ENCODE results near the gene FBXW4. TPM values are rescaled to one million over a fixed set of nuclear protein-coding genes. Genes with fewer than 3 reads are reported as not detected.
A peak's percentile ranks its signal among the peaks of the same experiment; 100 is the strongest.

Gene FBXW4
- total and polyA plus RNA-seq, 2 of the 8 experiments (the other 6 are each of a cell fraction or from before 2014, with no cell fraction given): 29.0 to 32.8 TPM

DNA sequence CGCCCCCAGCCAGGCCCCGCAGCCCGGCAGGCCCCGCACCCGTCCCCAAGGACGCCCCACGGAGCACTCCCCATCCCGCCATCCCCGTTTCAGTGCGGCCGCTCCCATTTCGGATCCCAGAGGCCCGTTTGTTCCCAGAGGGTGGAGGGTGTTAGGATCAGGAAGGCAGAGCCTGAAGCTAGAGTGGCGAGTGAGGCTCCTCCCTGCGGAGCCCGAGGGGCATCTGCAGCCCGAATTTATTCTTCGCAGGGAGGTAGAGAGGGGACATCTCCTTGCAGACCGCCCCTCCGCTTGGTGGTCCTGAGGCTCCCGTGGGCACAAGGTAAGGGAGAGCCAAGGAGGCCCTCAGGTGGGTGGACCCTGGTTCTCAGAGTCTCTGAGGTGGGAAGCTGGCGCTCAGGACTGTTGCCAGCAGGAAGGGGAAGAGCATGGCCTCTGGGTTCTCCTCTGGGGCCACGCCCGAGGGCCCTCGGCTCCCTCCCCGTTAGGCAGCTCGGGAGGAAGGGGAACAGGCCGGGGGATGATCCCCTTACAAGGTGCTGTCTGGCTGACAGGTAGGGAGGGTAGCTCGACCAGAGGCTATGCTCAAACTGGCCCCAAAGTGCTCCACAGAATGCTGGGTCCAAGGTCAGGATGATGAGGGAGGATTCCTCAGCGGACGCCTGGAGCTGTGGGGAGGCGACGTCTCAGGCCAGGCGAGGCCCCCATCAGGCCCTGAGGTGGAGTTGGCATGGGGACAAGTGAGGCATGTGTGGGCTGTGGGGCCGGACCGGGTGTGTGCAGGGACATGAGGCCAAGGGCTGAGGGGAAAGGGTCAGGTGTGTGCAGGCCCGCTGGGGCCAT, 124.3 kb downstream of the FBXW4 start:
- Histone ChIP-seq H4K8ac (ENCODE audit: extremely low read depth, insufficient read depth, low read length) (no peak overlapping the region), H3K27me3 (replicated peaks in 1 of 4; ENCODE audit: control insufficient read depth in 3 of 4, extremely low read depth in 1 of 4, insufficient read depth in 3 of 4, low read length in 3 of 4) (peaks cover 7 to 73% (median 56%) of the 10 kb centered on the region in 4 experiments)

More for the DNA sequence above, 124.3 kb downstream of the FBXW4 start:
- H3K4me2 ChIP-seq (ENCODE audit: insufficient read depth in 1 of 2, low read depth in 2 of 2, low read length in 2 of 2): peak overlapping the region; percentile 71 to 98
- H3K9ac ChIP-seq (replicated peaks in 1 of 4; ENCODE audit: extremely low read depth in 1 of 4, low read depth in 3 of 4, low read length in 3 of 4): no peak overlapping the region; a peak in 2 of 7 replicates
- H3K79me2 ChIP-seq (ENCODE audit: control insufficient read depth in 1 of 2, insufficient read depth in 2 of 2, low read length in 2 of 2): no peaks in the 10 kb centered on the region
- no peaks in the 10 kb centered on the region for H3K9me3 ChIP-seq (ENCODE audit: insufficient read depth in 2 of 2, low read depth in 1 of 2, low read length in 1 of 2)
- peak overlapping the region; percentile 62 for H3K18ac ChIP-seq (ENCODE audit: extremely low read depth, low read length)
- ChIA-PET CTCF (ENCODE audit: partially characterized antibody) (interaction anchor here (0.6 to 5.9 kb wide), 65 partner anchors 10 to 829 kb away, joined by 3 to 65 read pairs (median 4); partner anchors contain the start of genes DPCD, LBX1, NPM3 and POLL), POLR2A (ENCODE audit: partially characterized antibody) (interaction anchor here (0.7 to 3.6 kb wide), 9 partner anchors 8 to 357 kb away, joined by 3 to 12 read pairs (median 6); partner anchors contain the start of genes DPCD and POLL)
- H2BK12ac ChIP-seq (ENCODE audit: low read depth, low read length): peak overlapping the region; percentile 55; the same call in 1 of the 2 replicates
- H4K91ac ChIP-seq (replicated peaks; ENCODE audit: insufficient read length, low read length): peak overlapping the region; percentile 1
- no peak overlapping the region for H3K4ac ChIP-seq (replicated peaks; ENCODE audit: insufficient read length, low read depth, low read length)
- peaks cover 0 to 20% (median 10%) of the 10 kb centered on the region in 4 experiments; a peak in 5 of 7 replicates for H3K4me1 ChIP-seq (replicated peaks in 1 of 4; ENCODE audit: control insufficient read depth in 3 of 4, insufficient read depth in 4 of 4, low read length in 3 of 4)
- no peaks in the 10 kb centered on the region for H3K36me3 ChIP-seq (ENCODE audit: control insufficient read depth in 2 of 4, insufficient read depth in 4 of 4, low read length in 3 of 4)
- no peak overlapping the region for H3K23ac ChIP-seq (ENCODE audit: insufficient read length)
- WGBS, 2 experiments (ENCODE audit: extremely low coverage in 1 of 2, insufficient coverage in 1 of 2, insufficient read length in 1 of 2, insufficient replicate concordance in 2 of 2, low coverage in 1 of 2, low lambda C conversion rate in 2 of 2, missing lambda C conversion rate in 1 of 2): 18% methylated on average over 33 of the region's 37 CpGs; no CpG with 5 or more reads in 1 of the 2 experiments
- peaks cover 0 to 6% of the 10 kb centered on the region in 2 experiments for H4K20me1 ChIP-seq (replicated peaks in 1 of 2; ENCODE audit: control insufficient read depth in 1 of 2, insufficient read depth in 2 of 2, low read length in 2 of 2)
- TF ChIP-seq RBBP5 (IDR thresholded peaks at IDR 0.05; ENCODE audit: borderline replicate concordance, low read depth, low read length) (0 out of 2 replicates have a peak, but pooled peaks have one; percentile 20), KDM4A (IDR thresholded peaks at IDR 0.05; ENCODE audit: low read depth, low read length, severe bottlenecking) (peak; percentile 79), ASH2L (IDR thresholded peaks at IDR 0.05; ENCODE audit: low read length) (peak; percentile 8), BRCA1 (IDR thresholded peaks at IDR 0.05; ENCODE audit: low read depth, low read length) (no peak)
- H2AK5ac ChIP-seq (ENCODE audit: low read depth, low read length): no peak overlapping the region
- H4K5ac ChIP-seq (ENCODE audit: insufficient read length, low read depth, low read length): no peak overlapping the region
- peak overlapping the region; percentile 24 to 72 (median 53) for H3K4me3 ChIP-seq (ENCODE audit: extremely low read depth in 1 of 4, insufficient read depth in 2 of 4, low read depth in 3 of 4, low read length in 4 of 4)
- H2BK5ac ChIP-seq (ENCODE audit: low read depth, low read length): no peak overlapping the region
- no peak overlapping the region for H3K56ac ChIP-seq (replicated peaks; ENCODE audit: insufficient read length, low read depth, low read length)
- DNase-seq (ENCODE audit: low read depth in 1 of 2, low spot score in 2 of 2) (no peak), FAIRE-seq (no peak)
- peak overlapping the region; percentile 65; the same call in 1 of the 2 replicates for H2AFZ ChIP-seq (ENCODE audit: low read length)
- no peaks in the 10 kb centered on the region for H3K79me1 ChIP-seq (ENCODE audit: low read depth, low read length)
- no peak overlapping the region for H2BK20ac ChIP-seq (ENCODE audit: low read length)
- H3K27ac ChIP-seq (ENCODE audit: low read depth, low read length): no peak overlapping the region
- no peak overlapping the region for H2BK120ac ChIP-seq (replicated peaks; ENCODE audit: low read depth, low read length)
- no peak overlapping the region for H3K14ac ChIP-seq (ENCODE audit: insufficient read length)
- peaks cover 14% of the 10 kb centered on the region for H3K23me2 ChIP-seq (ENCODE audit: low read depth, low read length)
- H2BK15ac ChIP-seq (ENCODE audit: low read length): peak overlapping the region; percentile 46; the same call in 1 of the 2 replicates

All from H1 (cell line).